Measurements from ENCODE around the gene ATP10A. TPM values are rescaled to one million over a fixed set of nuclear protein-coding genes. Genes with fewer than 3 reads are reported as not detected.

The ATP10A gene
- total RNA-seq, 1 donor from 2014 or later: not detected

DNA sequence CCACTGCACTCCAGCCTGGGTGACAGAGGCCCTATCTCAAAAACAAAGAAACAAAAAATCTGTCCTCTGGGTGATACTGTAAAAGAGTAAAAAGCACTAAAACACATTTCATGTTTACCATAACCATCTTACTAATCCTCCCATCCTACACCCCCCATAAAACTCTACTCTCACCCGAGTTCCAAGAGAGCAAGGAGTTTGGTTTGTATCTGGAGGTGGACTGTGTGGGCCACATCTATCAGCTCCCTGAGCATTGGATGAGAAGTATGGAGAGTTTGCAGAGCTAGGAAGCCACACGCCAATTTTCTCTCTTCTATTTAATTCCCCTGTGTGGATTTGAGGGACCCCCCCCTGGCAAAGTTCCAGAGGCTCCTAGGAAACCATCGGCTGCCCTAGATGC, 80.0 kb downstream of the ATP10A start:
- DNase-seq (no peak), ATAC-seq (ENCODE audit: low read depth) (no peak)
- Mint-ChIP-seq H3K27ac (no peak overlapping the region), H3K27me3 (peaks cover 11% of the 10 kb centered on the region), H3K36me3 (ENCODE audit: low read depth) (no peaks in the 10 kb centered on the region), H3K4me1 (peaks cover 15% of the 10 kb centered on the region), H3K4me3 (no peak overlapping the region), H3K9me3 (no peaks in the 10 kb centered on the region)
- POLR2A ChIA-PET: no interaction called here
- TF ChIP-seq, protein P1, sequence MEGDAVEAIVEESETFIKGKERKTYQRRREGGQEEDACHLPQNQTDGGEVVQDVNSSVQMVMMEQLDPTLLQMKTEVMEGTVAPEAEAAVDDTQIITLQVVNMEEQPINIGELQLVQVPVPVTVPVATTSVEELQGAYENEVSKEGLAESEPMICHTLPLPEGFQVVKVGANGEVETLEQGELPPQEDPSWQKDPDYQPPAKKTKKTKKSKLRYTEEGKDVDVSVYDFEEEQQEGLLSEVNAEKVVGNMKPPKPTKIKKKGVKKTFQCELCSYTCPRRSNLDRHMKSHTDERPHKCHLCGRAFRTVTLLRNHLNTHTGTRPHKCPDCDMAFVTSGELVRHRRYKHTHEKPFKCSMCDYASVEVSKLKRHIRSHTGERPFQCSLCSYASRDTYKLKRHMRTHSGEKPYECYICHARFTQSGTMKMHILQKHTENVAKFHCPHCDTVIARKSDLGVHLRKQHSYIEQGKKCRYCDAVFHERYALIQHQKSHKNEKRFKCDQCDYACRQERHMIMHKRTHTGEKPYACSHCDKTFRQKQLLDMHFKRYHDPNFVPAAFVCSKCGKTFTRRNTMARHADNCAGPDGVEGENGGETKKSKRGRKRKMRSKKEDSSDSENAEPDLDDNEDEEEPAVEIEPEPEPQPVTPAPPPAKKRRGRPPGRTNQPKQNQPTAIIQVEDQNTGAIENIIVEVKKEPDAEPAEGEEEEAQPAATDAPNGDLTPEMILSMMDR (IDR thresholded peaks at IDR 0.05): no peak
- CTCF ChIA-PET: interaction anchor here (1.4 kb wide), 1 partner anchor 153 kb away, joined by 3 read pairs; no protein-coding TSS in a partner anchor
- intact Hi-C loops (cut with micrococcal nuclease): no loop called here

DNA sequence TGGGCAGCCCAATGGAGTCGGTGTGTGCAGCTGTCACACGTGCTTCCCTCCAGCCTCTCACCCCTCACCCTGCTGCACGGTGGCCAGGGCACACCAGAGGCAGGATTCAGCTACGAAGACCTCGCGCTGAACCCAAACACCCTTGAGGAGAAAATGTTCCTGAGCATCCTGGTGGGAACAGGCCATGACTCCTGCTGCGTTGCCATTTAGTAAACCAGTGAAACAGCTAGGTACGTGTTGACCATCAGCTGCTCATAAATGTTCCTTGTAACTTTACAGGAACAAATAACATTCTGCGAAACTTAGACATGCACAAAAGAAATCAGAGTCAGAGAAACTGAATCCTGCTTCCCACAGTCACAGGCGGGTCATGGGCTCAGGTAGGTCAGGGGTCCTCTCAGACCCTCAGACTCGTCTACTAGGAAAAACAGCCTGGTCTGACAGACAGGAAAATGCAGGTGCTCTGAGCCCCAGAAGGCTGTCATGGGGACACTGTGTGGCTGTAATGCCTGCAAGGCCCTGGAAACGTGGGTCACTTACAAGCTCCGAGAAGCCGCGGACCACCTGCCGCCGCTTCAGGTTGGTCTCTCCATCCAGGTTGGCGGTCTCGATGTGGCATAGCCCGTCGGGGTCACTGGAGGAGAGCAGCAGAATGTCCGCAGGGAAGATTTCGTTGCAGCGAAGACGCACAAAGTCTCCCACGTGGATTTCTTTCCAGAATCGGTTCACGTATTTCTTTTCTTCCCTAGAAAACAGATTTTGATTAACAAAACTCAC, 82.5 kb downstream of the ATP10A start:
- ATAC-seq (ENCODE audit: low read depth) (no peak), DNase-seq (no peak)
- TF ChIP-seq, protein P1 (IDR thresholded peaks at IDR 0.05): no peak
- intact Hi-C loops (cut with micrococcal nuclease): no loop called here
- Mint-ChIP-seq H3K4me1 (peaks cover 15% of the 10 kb centered on the region), H3K27ac (no peak overlapping the region), H3K9me3 (no peaks in the 10 kb centered on the region), H3K27me3 (peaks cover 10% of the 10 kb centered on the region), H3K4me3 (no peak overlapping the region), H3K36me3 (ENCODE audit: low read depth) (no peaks in the 10 kb centered on the region)
- ChIA-PET POLR2A (no interaction called here), CTCF (no interaction called here)

DNA sequence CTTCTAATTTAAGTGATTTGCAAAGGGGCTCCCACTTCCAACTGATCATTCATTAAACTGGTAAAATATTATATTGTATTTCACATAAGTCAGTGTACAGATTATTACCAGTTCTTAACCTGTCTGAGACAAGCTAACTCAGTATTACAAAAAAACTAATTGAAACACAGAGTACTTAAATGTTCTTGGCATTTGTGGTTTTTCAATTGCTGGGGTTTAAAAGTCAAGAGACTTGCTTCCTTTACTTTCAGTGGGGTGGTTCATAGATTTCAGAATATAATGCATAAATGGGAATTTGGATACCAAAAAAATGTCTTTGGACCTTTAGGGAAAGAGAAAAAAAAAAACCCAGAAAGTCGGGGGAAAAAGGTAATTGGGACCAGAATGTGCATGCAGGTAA, 85.0 kb downstream of the ATP10A start:
- no peak for ATAC-seq (ENCODE audit: low read depth)
- DNase-seq: no peak
- Mint-ChIP-seq H3K27me3 (peaks cover 10% of the 10 kb centered on the region), H3K27ac (no peak overlapping the region), H3K9me3 (no peaks in the 10 kb centered on the region), H3K36me3 (ENCODE audit: low read depth) (no peaks in the 10 kb centered on the region), H3K4me1 (peaks cover 14% of the 10 kb centered on the region), H3K4me3 (no peak overlapping the region)
- ChIA-PET CTCF (no interaction called here), POLR2A (no interaction called here)
- TF ChIP-seq, protein P1 (IDR thresholded peaks at IDR 0.05): no peak
- intact Hi-C loops (cut with micrococcal nuclease): no loop called here

DNA sequence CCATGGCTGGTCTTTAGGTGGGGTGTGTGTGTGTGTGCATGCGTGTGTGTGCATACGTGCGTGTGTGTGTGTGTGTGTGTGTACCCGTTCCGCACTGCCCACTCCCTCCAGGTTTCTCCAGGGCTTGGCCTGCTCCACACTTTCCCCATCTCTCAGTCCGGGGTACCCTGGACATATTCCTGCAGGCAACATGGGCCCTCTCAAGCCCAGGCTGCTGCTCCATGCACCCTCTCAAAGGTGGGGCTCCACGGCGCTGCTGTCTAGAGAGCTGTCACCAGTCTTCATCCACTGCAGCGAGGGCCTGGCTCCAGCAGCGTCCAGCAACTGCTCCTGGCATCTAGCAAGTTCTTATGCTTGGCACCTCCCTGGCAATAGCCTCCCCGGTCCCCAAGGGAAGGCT, 86.1 kb downstream of the ATP10A start:
- H3K27me3 Mint-ChIP-seq: peaks cover 10% of the 10 kb centered on the region
- ATAC-seq (ENCODE audit: low read depth) (no peak), DNase-seq (no peak)
- H3K4me3 Mint-ChIP-seq: no peak overlapping the region
- POLR2A ChIA-PET: interaction anchor here (0.7 kb wide), 1 partner anchor 13 kb away, joined by 5 read pairs; no protein-coding TSS in a partner anchor
- H3K4me1 Mint-ChIP-seq: peaks cover 14% of the 10 kb centered on the region
- no peaks in the 10 kb centered on the region for H3K36me3 Mint-ChIP-seq (ENCODE audit: low read depth)
- intact Hi-C loops (cut with micrococcal nuclease): no loop called here
- no peaks in the 10 kb centered on the region for H3K9me3 Mint-ChIP-seq
- TF ChIP-seq, protein P1 (IDR thresholded peaks at IDR 0.05): no peak
- CTCF ChIA-PET: no interaction called here
- H3K27ac Mint-ChIP-seq: no peak overlapping the region

DNA sequence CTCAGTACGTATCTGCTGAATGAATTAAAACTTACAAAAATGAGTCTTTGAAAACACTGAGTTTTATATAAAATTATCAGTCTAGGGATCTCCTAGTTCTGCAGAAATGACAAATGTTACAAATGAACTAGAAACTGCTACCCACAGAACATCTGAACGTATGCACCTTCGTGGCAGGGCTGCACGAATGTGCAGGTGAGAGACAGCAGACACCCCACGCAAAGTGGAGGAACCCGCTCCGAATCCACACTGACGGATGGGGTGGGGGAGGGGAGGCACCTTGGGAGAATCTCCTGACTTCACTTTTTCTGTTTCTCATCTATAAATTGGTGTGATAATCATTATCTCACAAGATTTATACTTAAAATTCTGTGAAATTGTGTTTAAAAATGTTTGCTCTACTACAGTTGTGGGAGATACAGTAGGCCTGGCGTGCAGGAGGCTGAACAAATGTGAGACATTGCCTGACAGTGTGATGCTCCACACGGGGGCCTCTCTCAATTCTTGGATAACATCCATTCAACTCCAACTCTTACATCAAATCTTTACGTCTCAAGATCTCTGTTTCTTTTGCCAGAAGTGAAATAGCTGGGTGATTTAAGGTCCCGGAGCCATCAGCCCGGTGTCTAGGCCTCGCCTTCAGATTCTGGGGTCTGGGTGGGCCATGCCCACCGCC, 86.9 kb downstream of the ATP10A start:
- DNase-seq (no peak), ATAC-seq (ENCODE audit: low read depth) (no peak)
- CTCF ChIA-PET: no interaction called here
- TF ChIP-seq, protein P1 (IDR thresholded peaks at IDR 0.05): no peak
- Mint-ChIP-seq H3K4me3 (no peak overlapping the region), H3K27ac (no peak overlapping the region), H3K27me3 (peaks cover 7% of the 10 kb centered on the region), H3K4me1 (peaks cover 14% of the 10 kb centered on the region), H3K9me3 (no peaks in the 10 kb centered on the region), H3K36me3 (ENCODE audit: low read depth) (no peaks in the 10 kb centered on the region)
- POLR2A ChIA-PET: no interaction called here
- intact Hi-C loops (cut with micrococcal nuclease): no loop called here

Measured in activated B cell treated with CpG ODN at 0.5 μM for 24 hours (primary cell).